CD14-positive monocyte (primary cell): ENCODE data around the gene PLA2G4B. TPM values are rescaled to one million over a fixed set of nuclear protein-coding genes. Genes with fewer than 3 reads are reported as not detected.

Experiments used
- DNase-seq, 3 donors: peaks; one replicate each; pipeline ENCODE4 v3.0.0-alpha.2; 2011 to 2022
- H2AFZ ChIP-seq: 2 replicates; pipeline ENCODE4 v1.6.0; 2012; ENCODE audit warnings: mild to moderate bottlenecking, low read depth, low read length, inconsistent platforms; ENCODE audit not compliant: insufficient read depth, poor library complexity, severe bottlenecking
- H3K27ac ChIP-seq, 2 donors: 1 replicate in 1 of 2; 2 replicates in 1 of 2; pipeline ENCODE4 v1.5.1; 2012 to 2013; ENCODE audit warnings: low read length in 2 of 2, control low read depth in 1 of 2, inconsistent platforms in 1 of 2, low read depth in 1 of 2, mild to moderate bottlenecking in 1 of 2
- H3K27me3 ChIP-seq, 2 donors: one replicate each; pipeline versions ENCODE4 v1.6.0 to v1.6.1; 2011 to 2013; ENCODE audit warnings: low read length in 2 of 2; ENCODE audit not compliant: control insufficient read depth in 2 of 2, insufficient read depth in 2 of 2
- H3K36me3 ChIP-seq, 2 donors: replicated peaks in 1 of 2; 1 replicate in 1 of 2; 2 replicates in 1 of 2; pipeline versions ENCODE4 v1.5.1 to v1.6.1; 2012 to 2013; ENCODE audit warnings: low read length in 2 of 2, control low read depth in 1 of 2, inconsistent platforms in 1 of 2, mild to moderate bottlenecking in 1 of 2; ENCODE audit not compliant: insufficient read depth in 2 of 2, control insufficient read depth in 1 of 2
- H3K4me1 ChIP-seq, 2 donors: 1 replicate in 1 of 2; 2 replicates in 1 of 2; pipeline versions ENCODE4 v1.5.1 to v1.6.1; 2012 to 2013; ENCODE audit warnings: low read length in 2 of 2, control low read depth in 1 of 2, inconsistent platforms in 1 of 2, mild to moderate bottlenecking in 1 of 2, moderate library complexity in 1 of 2; ENCODE audit not compliant: insufficient read depth in 2 of 2, control insufficient read depth in 1 of 2
- H3K4me2 ChIP-seq: replicated peaks from 2 replicates; pipeline ENCODE3; 2012; ENCODE audit warnings: low read length, moderate library complexity, mild to moderate bottlenecking; ENCODE audit not compliant: poor library complexity, severe bottlenecking; ENCODE audit errors: extremely low read depth
- H3K4me3 ChIP-seq, 3 experiments: fragments of 200-600 bp in 1 of 3; sonication (generic) in 1 of 3; replicated peaks in 1 of 3; 1 replicate in 2 of 3; 2 replicates in 1 of 3; pipeline ENCODE4 v1.5.1; 2011 to 2013; ENCODE audit warnings: low read length in 3 of 3, mild to moderate bottlenecking in 3 of 3, control low read depth in 2 of 3, low read depth in 2 of 3, inconsistent platforms in 1 of 3, moderate library complexity in 1 of 3
- H3K79me2 ChIP-seq: 2 replicates; pipeline ENCODE4 v1.6.0; 2012; ENCODE audit warnings: mild to moderate bottlenecking, control low read depth, inconsistent platforms, low read length, moderate library complexity; ENCODE audit not compliant: insufficient read depth
- H3K9ac ChIP-seq: 2 replicates; pipeline ENCODE4 v1.6.0; 2017; ENCODE audit warnings: low read length, mild to moderate bottlenecking; ENCODE audit not compliant: insufficient read depth, poor library complexity, severe bottlenecking
- H3K9me3 ChIP-seq, 2 donors: replicated peaks in 1 of 2; 1 replicate in 1 of 2; 2 replicates in 1 of 2; pipeline versions ENCODE4 v1.5.1 to v1.6.1; 2012 to 2013; ENCODE audit warnings: low read length in 2 of 2, control low read depth in 1 of 2; ENCODE audit not compliant: control insufficient read depth in 1 of 2, insufficient read depth in 1 of 2
- H4K20me1 ChIP-seq: 2 replicates; pipeline ENCODE4 v1.6.0; 2012; ENCODE audit warnings: mild to moderate bottlenecking, low read length, control low read depth, moderate library complexity; ENCODE audit not compliant: insufficient read depth
- H3K27ac Mint-ChIP-seq, 7 donors: one replicate each; pipeline ENCODE4 v1.8.0; 2020; ENCODE audit warnings: mild to moderate bottlenecking in 7 of 7, mixed read lengths in 7 of 7, moderate library complexity in 6 of 7, inconsistent platforms in 2 of 7
- H3K27me3 Mint-ChIP-seq, 3 donors: one replicate each; pipeline ENCODE4 v1.8.0; 2021 to 2022; ENCODE audit warnings: low read depth in 3 of 3, mild to moderate bottlenecking in 3 of 3, mixed read lengths in 3 of 3, moderate library complexity in 3 of 3, inconsistent platforms in 1 of 3
- H3K36me3 Mint-ChIP-seq, 2 donors: one replicate each; pipeline ENCODE4 v1.8.0; 2020; ENCODE audit warnings: mixed read lengths in 2 of 2, inconsistent platforms in 1 of 2, mild to moderate bottlenecking in 1 of 2
- H3K4me1 Mint-ChIP-seq: one replicate; pipeline ENCODE4 v1.8.0; 2020; ENCODE audit warnings: mild to moderate bottlenecking, mixed read lengths
- H3K4me3 Mint-ChIP-seq, 2 donors: one replicate each; pipeline ENCODE4 v1.8.0; 2020; ENCODE audit warnings: mild to moderate bottlenecking in 2 of 2, mixed read lengths in 2 of 2, moderate library complexity in 1 of 2
- H3K9me3 Mint-ChIP-seq, 7 donors: one replicate each; pipeline ENCODE4 v1.8.0; 2020 to 2022; ENCODE audit warnings: mixed read lengths in 7 of 7, mild to moderate bottlenecking in 6 of 7, moderate library complexity in 6 of 7, inconsistent platforms in 2 of 7
- whole genome bisulfite sequencing: methylation state at CpG from one replicate; pipeline ENCODE4 v1.1.5; 2013; ENCODE audit warnings: missing lambda C conversion rate; ENCODE audit not compliant: insufficient coverage; 5-methylcytosine and 5-hydroxymethylcytosine counted together
- intact Hi-C, 2 donors: fragments of 100-400 bp; cut with micrococcal nuclease; formaldehyde crosslinking; loops; one replicate each; pipeline versions ENCODE4 v1.15.0 to v1.15.1; 2023
- polyA plus RNA-seq, 3 donors: library from polyadenylated mRNA; depleted of rRNA in 1 of 3; unstranded in 2 of 3; stranded (reverse) in 1 of 3; fragments of 300-500 nt in 2 of 3; fragments of >200 nt in 1 of 3; fragmentation: Illumina TruSeq in 2 of 3; gene quantifications; 1 replicate in 2 of 3; 2 replicates in 1 of 3; pipeline ENCODE4 v1.2.3, GENCODE V29; 2012 to 2021
- TF ChIP-seq, protein P1 (sequence below): fragments of 200-600 bp; IDR thresholded peaks from one replicate; pipeline ENCODE4 v1.8.0; 2022; ENCODE audit warnings: antibody characterized with exemption, mild to moderate bottlenecking

The PLA2G4B gene
- polyA plus RNA-seq, 3 donors, result 0.31 to 32.1 (median 1.6) TPM

GRCh38 chr15:41810651-41811431 is 27.8 kb upstream of the PLA2G4B start:
- Histone ChIP-seq H3K9me3 (no peaks in the 10 kb centered on the region), H3K79me2 (no peaks in the 10 kb centered on the region), H4K20me1 (no peaks in the 10 kb centered on the region), H3K4me1 (peaks cover 0 to 3% of the 10 kb centered on the region in 2 donors), H3K27me3 (no peaks in the 10 kb centered on the region), H3K9ac (no peak overlapping the region), H2AFZ (no peak overlapping the region), H3K27ac (no peak overlapping the region), H3K4me2 (no peak overlapping the region), H3K36me3 (peaks cover 16 to 45% of the 10 kb centered on the region in 2 donors), H3K4me3 (no peak overlapping the region)
- H3K36me3 Mint-ChIP-seq, result peaks cover 41 to 45% of the 10 kb centered on the region in 2 donors
- WGBS, result 80% methylated on average over 2 of the region's 5 CpGs
- no peak overlapping the region for H3K4me3 Mint-ChIP-seq
- peaks cover 4% of the 10 kb centered on the region for H3K4me1 Mint-ChIP-seq
- DNase-seq, result no peak
- H3K9me3 Mint-ChIP-seq, result peaks cover 0 to 1% (median 0%) of the 10 kb centered on the region in 7 donors
- H3K27me3 Mint-ChIP-seq, result peaks cover 0 to 1% (median 1%) of the 10 kb centered on the region in 3 donors
- no peak overlapping the region for H3K27ac Mint-ChIP-seq
- intact Hi-C loops, result loop anchor here (1.0 to 10.0 kb wide), 4 partner anchors 37 to 209 kb away; partner anchors contain the start of gene MAPKBP1 (in 1 of the 2)
- TF ChIP-seq, protein P1, sequence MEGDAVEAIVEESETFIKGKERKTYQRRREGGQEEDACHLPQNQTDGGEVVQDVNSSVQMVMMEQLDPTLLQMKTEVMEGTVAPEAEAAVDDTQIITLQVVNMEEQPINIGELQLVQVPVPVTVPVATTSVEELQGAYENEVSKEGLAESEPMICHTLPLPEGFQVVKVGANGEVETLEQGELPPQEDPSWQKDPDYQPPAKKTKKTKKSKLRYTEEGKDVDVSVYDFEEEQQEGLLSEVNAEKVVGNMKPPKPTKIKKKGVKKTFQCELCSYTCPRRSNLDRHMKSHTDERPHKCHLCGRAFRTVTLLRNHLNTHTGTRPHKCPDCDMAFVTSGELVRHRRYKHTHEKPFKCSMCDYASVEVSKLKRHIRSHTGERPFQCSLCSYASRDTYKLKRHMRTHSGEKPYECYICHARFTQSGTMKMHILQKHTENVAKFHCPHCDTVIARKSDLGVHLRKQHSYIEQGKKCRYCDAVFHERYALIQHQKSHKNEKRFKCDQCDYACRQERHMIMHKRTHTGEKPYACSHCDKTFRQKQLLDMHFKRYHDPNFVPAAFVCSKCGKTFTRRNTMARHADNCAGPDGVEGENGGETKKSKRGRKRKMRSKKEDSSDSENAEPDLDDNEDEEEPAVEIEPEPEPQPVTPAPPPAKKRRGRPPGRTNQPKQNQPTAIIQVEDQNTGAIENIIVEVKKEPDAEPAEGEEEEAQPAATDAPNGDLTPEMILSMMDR, result no peak

DNA sequence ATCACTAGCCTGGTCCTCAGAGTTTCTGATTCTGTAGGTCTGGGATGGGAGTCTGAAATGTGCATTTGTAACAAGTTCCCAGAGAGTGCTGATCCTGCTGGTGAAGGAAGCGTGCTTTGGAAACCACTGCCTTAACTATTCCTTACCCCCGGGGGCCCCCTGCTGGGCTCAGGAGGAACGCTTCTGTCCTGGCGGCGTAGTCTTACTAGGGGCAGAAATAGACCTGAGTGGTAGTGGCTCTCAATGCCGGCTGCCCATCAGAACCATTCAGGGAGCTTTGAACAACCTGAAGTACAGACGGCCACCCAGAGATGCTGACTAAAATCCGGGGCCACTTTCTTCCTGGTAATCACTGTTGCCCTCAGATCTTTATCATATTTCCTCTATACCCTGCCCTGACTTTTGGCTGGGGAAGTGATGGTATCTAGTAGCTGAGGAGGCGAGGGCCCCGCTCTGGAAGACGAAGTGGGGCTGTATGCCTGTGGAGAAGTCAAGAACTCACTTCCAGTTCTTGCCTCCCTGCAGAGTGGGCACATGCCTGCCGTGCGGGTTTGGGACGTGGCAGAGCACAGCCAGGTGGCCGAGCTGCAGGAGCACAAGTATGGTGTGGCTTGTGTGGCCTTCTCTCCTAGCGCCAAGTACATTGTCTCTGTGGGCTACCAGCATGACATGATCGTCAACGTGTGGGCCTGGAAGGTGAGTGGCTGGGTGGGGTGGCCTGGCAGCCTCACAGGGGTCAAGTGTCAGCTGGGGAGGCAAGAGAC is 27.0 kb upstream of the PLA2G4B start:
- Histone ChIP-seq H3K36me3 (peaks cover 20 to 51% of the 10 kb centered on the region in 2 donors), H3K4me2 (no peak overlapping the region), H3K9ac (no peak overlapping the region), H3K79me2 (no peaks in the 10 kb centered on the region), H3K4me1 (peaks cover 0 to 3% of the 10 kb centered on the region in 2 donors), H3K27me3 (no peaks in the 10 kb centered on the region), H3K27ac (no peak overlapping the region), H3K9me3 (no peaks in the 10 kb centered on the region), H4K20me1 (no peaks in the 10 kb centered on the region), H3K4me3 (no peak overlapping the region), H2AFZ (no peak overlapping the region)
- no peak overlapping the region for H3K4me3 Mint-ChIP-seq
- TF ChIP-seq, protein P1, result peak; percentile 89
- H3K36me3 Mint-ChIP-seq, result peaks cover 45 to 51% of the 10 kb centered on the region in 2 donors
- DNase-seq, result peak; percentile 65 to 76 (median 73)
- intact Hi-C loops, result loop anchor here (1.0 to 10.0 kb wide), 4 partner anchors 37 to 209 kb away; partner anchors contain the start of gene MAPKBP1 (in 1 of the 2)
- H3K27me3 Mint-ChIP-seq, result peaks cover 0 to 1% (median 1%) of the 10 kb centered on the region in 3 donors
- H3K27ac Mint-ChIP-seq, result no peak overlapping the region
- peaks cover 4% of the 10 kb centered on the region for H3K4me1 Mint-ChIP-seq
- 44% methylated on average over 12 of the region's 18 CpGs for WGBS
- peaks cover 0 to 1% (median 0%) of the 10 kb centered on the region in 7 donors for H3K9me3 Mint-ChIP-seq
